Activated CD8-positive, alpha-beta memory T cell treated with anti-CD3 and anti-CD28 coated beads for 24 hours (primary cell): ENCODE data around the gene IL21R.
A peak's percentile ranks its signal among the peaks of the same experiment; 100 is the strongest.

Experiments
- DNase-seq: peaks from one replicate; pipeline ENCODE4 v3.0.0-alpha.2; 2020

The IL21R gene

GRCh38 chr16:27402964-27403600 is 1.1 kb downstream of the IL21R start:
- peak; percentile 80 for DNase-seq

GRCh38 chr16:27403601-27403992 is 1.6 kb downstream of the IL21R start:
- peak; percentile 76 for DNase-seq

GRCh38 chr16:27404163-27404823 is 2.3 kb downstream of the IL21R start:
- peak; percentile 76 for DNase-seq

GRCh38 chr16:27405546-27406451 is 3.8 kb downstream of the IL21R start:
- peak; percentile 91 for DNase-seq

DNA sequence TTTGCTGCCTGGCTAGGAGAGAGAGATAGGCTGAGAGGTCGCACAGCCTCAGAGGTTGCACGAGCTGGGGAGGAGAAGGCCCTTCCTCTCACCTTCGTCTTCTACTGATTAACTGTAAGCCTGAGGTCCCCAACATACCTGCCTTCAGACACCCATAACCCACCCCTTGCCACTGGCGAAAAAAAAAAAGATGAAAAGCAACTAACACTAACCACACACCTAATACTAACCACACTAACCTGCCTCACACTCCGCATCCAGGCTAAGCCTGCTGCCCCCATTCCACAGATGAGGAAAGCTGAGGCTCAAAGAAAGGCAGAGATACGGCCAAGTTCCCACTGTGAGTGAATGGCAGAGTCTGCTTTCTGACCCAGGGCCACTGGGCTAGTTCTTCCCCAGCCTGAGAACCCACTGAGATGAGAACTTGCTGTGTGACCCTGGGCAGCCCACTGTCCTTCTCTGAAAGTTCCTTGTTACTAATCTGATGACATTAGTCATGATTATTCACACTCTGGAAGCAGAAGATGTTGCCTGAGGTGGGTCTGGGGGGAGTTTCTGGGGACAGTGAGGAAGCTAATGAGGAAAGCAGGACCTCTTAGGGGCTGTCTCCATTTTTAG is 4.6 kb downstream of the IL21R start:
- no peak for DNase-seq

- DNase-seq, result no peak
Measured at GRCh38 chr16:27407133-27407532, 5.2 kb downstream of the IL21R start.

GRCh38 chr16:27408012-27408601 is 6.1 kb downstream of the IL21R start:
- peak; percentile 74 for DNase-seq

DNA sequence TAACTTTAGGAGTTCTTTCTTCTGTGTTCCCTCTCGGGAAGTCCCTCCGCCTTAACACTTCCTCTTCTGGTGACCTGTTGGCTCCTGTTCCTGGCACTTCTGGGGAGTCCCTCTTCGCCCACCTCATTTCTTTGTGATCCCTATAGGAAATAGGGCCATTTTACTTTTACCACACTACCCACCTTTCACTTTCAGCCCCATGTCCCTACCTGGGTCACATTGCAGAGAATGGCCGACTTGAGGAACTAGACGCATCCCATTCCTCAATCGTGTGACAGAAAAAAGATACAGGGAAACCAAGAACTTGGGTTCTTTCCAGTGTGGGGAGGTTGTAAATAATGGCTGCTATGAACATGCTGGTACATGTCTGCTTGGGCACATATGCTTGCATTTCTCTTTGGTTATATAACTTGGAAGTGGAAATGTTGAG is 6.6 kb downstream of the IL21R start:
- DNase-seq, result peak; percentile 67

DNA sequence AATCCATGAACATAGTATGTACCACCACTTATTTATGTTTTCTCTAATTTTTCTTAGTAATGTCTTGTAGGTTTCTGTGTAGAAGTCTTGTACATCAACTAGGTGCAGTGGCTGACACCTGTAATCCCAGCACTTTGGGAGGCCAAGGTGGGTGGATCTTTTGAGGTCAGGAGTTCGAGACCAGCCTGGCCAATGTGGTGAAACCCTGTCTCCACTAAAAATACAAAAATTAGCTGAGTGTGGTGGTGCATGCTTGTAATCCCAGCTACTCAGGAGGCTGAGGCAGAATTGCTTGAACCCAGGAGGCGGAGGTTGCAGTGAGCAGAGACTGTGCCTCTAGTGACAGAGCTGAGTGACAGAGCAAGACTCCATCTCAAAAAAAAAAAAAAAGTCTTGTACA is 8.0 kb downstream of the IL21R start:
- peak; percentile 51 for DNase-seq

DNA sequence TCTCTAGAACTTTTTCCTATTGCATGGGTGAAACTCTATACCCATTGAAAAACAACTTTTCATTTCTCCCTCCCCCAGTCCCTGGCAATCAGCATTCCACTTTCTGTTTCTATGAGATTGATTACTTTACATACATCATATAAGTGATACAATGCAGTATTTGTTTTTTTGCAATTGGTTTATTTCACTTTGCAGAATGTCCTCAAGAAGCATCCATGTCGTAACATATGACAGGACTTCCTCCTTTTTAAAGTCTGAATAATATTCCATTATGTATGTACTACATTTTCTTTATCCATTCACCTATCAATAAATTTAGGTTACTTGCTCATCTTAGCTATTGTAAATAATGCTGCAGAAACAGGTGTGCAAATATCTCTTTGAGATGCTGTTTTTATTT is 8.8 kb downstream of the IL21R start:
- DNase-seq, result no peak

- DNase-seq, result no peak
Measured at GRCh38 chr16:27413956-27414355, 12.0 kb downstream of the IL21R start.

DNA sequence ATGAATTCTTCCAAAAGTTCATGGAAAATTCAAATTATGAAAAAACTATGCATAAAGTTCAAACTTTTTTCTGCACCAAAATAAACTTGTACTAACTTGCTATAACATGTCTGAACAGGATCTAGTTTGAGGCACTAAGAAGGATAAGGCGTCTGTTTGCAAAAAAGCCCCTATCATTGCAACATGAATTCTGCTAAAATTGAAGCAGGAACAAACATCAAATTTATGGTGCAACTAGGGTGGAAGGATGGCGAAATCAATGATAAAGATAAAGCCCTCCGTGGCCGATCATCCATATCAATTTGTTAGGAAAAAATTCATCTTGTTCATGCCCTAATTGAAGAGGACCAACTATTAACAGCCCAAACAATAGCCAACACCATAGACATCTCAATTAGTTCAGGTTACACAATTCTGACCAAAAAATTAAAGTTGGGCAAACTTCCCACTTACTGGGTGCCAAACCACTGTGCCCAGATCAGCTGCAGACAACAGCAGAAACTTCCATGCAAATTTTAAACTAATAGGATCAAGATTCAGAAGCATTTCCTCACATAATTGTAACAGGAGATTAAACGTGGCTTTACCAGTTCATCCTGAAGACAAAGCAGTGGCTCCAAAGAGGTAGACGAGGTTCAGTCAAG is 12.9 kb downstream of the IL21R start:
- DNase-seq, result no peak

DNA sequence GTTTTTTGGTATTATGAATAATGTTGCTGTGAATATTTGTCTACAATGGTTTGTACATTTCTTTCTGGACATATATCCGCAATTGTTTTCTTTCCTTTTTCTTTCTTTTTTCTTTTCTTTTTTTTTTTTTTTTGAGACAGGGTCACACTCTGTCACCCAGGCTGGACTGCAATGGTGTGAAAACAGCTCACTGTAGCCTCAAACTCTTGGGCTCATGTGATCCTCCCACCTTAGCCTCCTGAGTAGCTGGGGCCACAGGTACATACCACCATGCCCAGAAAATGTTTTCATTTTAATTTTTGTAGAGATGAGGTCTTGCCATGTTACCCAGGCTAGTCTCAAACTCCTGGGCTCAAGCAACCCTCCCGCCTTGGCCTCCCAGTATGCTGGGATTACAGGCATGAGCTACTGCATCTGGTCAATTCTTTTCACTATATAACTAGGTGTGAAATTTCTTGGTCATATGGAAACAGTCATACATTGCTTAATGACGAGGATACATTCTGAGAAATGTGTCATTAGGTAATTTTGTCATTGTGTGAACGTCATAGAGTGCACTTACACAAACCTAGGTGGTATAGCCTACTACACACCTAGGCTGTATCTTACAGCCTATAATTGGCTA is 15.2 kb downstream of the IL21R start:
- peak; percentile 52 for DNase-seq

GRCh38 chr16:27421961-27422740 is 20.2 kb downstream of the IL21R start:
- no peak for DNase-seq

DNA sequence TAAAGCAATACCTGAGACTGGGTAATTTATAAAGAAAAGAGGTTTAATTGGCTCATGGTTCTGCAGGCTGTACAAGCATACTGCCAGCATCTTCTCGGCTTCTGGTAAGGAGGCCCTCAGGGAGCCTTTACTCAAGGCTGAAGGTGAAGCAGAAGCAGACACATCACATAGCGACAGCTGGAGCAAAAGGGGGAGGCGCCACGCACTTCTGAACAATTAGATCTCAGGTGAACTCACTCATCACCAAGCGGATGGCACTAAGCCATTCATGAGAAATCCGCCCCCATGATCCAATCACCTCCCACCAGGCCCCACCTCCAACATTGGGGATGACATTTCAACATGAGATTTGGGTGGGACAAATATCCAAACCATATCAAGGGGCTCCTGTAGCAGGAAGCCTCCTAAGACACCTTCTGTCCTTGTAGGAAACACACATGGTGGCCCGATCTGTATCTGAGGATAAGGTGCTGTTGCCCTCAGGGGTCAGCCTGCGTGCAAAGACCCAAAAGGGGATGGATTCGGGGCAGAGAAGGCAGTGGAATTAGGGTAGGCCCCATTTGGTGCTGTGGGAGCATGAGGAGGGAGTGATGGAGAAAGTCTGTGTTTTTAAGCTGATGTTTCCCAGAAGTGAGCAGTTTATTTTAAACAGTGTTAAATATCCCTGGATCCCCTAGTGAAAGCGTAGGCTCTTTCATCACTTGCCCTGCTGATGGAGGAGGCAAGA is 23.0 kb downstream of the IL21R start:
- peak; percentile 53 for DNase-seq

DNA sequence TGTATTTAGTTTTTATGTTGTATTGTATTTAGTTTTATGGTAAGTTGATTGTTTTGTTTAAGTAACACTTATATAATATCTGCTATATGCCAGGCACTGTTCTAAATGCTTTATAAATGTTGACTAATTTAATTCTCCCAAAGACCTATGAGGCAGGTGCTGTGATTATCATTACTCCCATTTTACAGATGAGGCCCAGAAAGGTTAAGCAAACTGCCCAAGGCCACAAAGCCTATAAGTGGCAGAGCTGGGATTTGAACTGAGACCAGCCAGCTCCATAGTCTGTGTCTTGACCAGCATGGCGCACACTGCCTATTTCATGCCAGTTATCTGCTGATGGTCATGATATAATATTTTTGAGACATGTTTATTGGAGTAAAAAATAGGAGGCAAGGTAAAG is 24.0 kb downstream of the IL21R start:
- DNase-seq, result no peak

DNA sequence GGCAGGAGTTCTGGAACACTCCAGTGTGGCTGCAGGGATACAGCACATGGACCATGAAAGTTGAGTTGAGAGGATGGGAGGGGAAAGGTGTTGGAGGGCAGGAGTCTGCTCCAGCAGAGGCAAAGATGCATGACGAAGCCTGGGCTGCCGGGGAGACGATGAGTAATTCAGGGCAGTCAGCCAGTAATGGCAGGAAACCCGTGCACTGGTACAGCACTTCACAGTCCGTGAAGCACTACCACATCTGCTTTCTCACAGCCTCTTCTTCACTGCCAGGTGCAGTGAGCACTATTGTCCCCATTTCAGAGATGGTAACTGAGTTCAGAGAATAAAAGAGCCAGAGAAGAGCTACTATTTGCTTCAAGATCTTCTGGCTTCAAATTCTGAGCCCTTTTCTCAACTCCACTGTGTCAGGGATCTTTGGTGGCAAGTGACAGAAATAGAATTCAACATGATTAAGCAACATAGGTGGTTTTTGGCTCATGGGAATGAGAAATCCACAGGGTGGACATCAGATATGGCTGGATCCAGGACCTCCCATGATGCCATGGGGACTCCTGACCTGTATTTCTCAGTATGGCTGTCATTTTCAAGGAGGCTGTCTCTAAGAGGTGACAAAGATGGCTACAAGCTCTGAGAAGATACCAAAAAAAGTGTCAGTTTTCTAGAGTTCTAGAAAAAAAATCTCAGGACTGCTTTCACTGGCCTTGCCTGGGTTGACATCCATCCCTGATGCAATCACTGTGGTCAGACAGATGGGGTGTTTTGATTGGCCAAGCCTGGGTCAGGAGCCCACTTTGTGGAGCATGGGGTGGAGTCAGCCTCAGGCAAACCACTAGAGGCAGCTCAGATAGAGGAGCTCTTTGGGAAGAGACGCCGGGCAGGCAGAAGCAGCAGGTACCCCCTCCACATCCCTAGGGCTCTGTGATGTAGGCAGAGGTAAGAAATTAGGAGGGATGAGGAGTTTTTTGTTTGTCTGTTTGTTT is 24.7 kb downstream of the IL21R start:
- DNase-seq, result peak; percentile 81

GRCh38 chr16:27427538-27427937 is 25.6 kb downstream of the IL21R start:
- no peak for DNase-seq
